Upper lobe of right lung (tissue), 1 donor: ENCODE results near the gene MYEOV. TPM values are rescaled to one million over a fixed set of nuclear protein-coding genes. Genes with fewer than 3 reads are reported as not detected.

Source experiments
- ATAC-seq: fragments of 200-7000 bp; cut with Tn5 transposase; one replicate; pipeline ENCODE4 v1.9.1; 2020; ENCODE audit warnings: mild to moderate bottlenecking, moderate library complexity
- DNase-seq: peaks from one replicate; pipeline ENCODE4 v3.0.0-alpha.2; 2020
- H3K27ac ChIP-seq: fragments of 200-600 bp; one replicate; pipeline ENCODE4 v1.8.0; 2022
- H3K27me3 ChIP-seq: fragments of 200-600 bp; one replicate; pipeline ENCODE4 v1.8.0; 2022; ENCODE audit warnings: mild to moderate bottlenecking
- H3K36me3 ChIP-seq: fragments of 200-600 bp; one replicate; pipeline ENCODE4 v1.8.0; 2022
- H3K4me1 ChIP-seq: fragments of 200-600 bp; one replicate; pipeline ENCODE4 v1.8.0; 2022
- H3K4me3 ChIP-seq: fragments of 200-600 bp; one replicate; pipeline ENCODE4 v1.8.0; 2022; ENCODE audit warnings: mild to moderate bottlenecking
- H3K9me3 ChIP-seq: fragments of 200-600 bp; one replicate; pipeline ENCODE4 v1.8.0; 2022
- intact Hi-C: fragments of 100-400 bp; cut with DNase I; formaldehyde crosslinking; loops from one replicate; pipeline ENCODE4 v1.11.0; 2022
- total RNA-seq: library from RNA; stranded (reverse); fragmentation: NEBNext Ultra II Directional; extraction: Animal tissue kit (Norgen Biotek cat#: 25700); gene quantifications from one replicate; pipeline ENCODE4 v1.2.1, GENCODE V29; 2021
- TF ChIP-seq, protein P1 (sequence below): fragments of 200-600 bp; IDR thresholded peaks from one replicate; pipeline ENCODE4 v1.8.0; 2022; ENCODE audit warnings: antibody characterized with exemption
- donor health status: DM: no; HTN: yes; CAD: no; lungs with severe emphysema.

The MYEOV gene
- total RNA-seq, 1 donor from 2014 or later = 0.23 TPM

DNA sequence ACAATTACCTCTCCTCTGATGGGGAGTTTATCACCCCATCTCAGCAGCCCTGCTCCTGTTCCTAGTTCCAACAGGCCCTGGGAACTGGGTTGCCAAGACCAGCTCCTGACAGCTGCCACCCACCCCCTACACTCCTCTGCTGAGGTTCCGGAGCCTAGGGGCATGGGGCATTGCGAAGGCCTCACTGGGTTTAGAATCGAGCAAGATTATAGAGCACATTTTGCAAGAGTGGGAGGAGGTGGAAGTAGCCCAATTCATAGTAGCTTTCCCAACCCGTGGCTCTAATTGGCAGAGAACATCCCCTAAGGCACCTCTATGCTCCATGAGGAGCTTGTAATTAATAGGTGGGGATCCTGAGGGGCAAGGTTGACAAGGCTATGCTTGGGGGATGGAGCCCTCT is 23.0 kb downstream of the MYEOV start:
- no peak overlapping the region for H3K27ac ChIP-seq
- intact Hi-C loops = no loop called here
- H3K9me3 ChIP-seq = no peaks in the 10 kb centered on the region

GRCh38 chr11:69317401-69318092 is 23.6 kb downstream of the MYEOV start:
- intact Hi-C loops = no loop called here
- H3K4me1 ChIP-seq = peaks cover 8% of the 10 kb centered on the region
- H3K36me3 ChIP-seq = no peaks in the 10 kb centered on the region
- no peak overlapping the region for H3K27ac ChIP-seq
- TF ChIP-seq, protein P1, sequence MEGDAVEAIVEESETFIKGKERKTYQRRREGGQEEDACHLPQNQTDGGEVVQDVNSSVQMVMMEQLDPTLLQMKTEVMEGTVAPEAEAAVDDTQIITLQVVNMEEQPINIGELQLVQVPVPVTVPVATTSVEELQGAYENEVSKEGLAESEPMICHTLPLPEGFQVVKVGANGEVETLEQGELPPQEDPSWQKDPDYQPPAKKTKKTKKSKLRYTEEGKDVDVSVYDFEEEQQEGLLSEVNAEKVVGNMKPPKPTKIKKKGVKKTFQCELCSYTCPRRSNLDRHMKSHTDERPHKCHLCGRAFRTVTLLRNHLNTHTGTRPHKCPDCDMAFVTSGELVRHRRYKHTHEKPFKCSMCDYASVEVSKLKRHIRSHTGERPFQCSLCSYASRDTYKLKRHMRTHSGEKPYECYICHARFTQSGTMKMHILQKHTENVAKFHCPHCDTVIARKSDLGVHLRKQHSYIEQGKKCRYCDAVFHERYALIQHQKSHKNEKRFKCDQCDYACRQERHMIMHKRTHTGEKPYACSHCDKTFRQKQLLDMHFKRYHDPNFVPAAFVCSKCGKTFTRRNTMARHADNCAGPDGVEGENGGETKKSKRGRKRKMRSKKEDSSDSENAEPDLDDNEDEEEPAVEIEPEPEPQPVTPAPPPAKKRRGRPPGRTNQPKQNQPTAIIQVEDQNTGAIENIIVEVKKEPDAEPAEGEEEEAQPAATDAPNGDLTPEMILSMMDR = no peak
- no peak for DNase-seq
- ATAC-seq = no peak
- H3K27me3 ChIP-seq = no peaks in the 10 kb centered on the region
- H3K9me3 ChIP-seq = no peaks in the 10 kb centered on the region
- no peak overlapping the region for H3K4me3 ChIP-seq

More for the DNA sequence above, 23.0 kb downstream of the MYEOV start:
- ATAC-seq (no peak), DNase-seq (peak; percentile 36)
- peaks cover 14% of the 10 kb centered on the region for H3K4me1 ChIP-seq
- H3K36me3 ChIP-seq = no peaks in the 10 kb centered on the region
- no peaks in the 10 kb centered on the region for H3K27me3 ChIP-seq
- TF ChIP-seq, protein P1 = no peak
- H3K4me3 ChIP-seq = no peak overlapping the region

DNA sequence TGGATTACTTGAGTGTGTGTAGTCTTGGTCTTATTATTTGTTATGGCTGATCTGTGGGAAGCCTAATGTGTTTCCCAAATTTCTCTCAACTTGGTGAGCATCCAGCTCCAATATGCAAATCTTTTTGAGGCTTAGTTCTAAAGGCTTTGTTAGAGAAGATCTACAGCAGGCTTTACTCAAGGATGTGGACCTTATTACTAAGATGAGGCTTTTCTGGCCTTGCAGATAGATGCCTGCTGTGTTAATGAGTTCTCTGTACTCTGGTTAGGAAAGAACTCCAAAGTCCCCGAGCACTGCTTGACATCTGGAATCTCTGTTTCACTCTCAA is 24.1 kb downstream of the MYEOV start:
- ATAC-seq (no peak), DNase-seq (no peak)
- TF ChIP-seq, protein P1 = no peak
- H3K4me1 ChIP-seq = peaks cover 3% of the 10 kb centered on the region
- intact Hi-C loops = no loop called here
- no peaks in the 10 kb centered on the region for H3K27me3 ChIP-seq
- H3K36me3 ChIP-seq = no peaks in the 10 kb centered on the region
- H3K27ac ChIP-seq = no peak overlapping the region
- no peak overlapping the region for H3K4me3 ChIP-seq
- no peaks in the 10 kb centered on the region for H3K9me3 ChIP-seq

DNA sequence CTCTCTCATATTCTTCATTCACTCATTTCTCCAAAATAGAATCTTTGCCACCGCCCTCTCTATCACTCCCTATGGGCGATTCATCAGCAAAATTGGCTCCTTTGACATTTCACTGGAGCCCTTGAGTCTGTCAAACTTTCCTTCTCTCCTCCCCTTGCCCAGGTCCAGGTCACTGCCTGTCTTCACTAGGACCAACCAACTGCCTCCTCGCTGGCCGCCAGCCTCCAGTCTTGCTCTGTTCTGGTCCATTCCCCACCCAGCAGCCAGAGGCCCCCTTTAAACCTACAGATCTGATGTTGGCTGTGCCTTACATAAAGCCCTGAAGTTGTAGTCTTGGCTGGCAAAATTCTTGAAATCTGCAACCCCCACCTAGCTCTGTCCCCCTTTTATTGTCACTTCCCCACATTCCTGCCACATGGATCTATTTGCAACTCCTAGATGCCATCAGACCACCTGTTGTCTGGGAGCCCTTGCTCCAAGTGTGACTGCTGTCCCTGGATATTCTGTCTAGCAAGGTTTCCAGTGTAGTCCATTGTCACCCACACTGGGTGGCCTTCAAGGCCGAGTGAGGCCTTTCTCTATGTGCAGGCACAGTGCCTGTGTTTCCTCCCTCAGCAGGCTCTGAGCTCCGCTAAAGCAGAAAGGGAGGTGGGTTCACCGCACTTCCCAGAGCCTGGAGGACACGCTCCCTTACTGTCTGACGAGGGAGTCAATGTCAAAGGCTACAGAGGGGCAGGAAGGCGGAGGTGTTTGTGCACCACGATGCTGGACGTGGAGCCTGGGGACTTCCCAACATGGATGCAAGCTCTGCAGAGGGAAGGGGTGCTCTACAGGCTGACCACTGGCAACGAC is 25.5 kb downstream of the MYEOV start:
- DNase-seq = peak; percentile 29
- Histone ChIP-seq H3K4me1 (no peaks in the 10 kb centered on the region), H3K27me3 (no peaks in the 10 kb centered on the region), H3K36me3 (no peaks in the 10 kb centered on the region), H3K4me3 (no peak overlapping the region), H3K27ac (no peak overlapping the region), H3K9me3 (no peaks in the 10 kb centered on the region)
- TF ChIP-seq, protein P1 = no peak
- ATAC-seq = no peak
- intact Hi-C loops = no loop called here

GRCh38 chr11:69320326-69320725 is 26.4 kb downstream of the MYEOV start:
- no peaks in the 10 kb centered on the region for H3K4me1 ChIP-seq
- DNase-seq = peak; percentile 40

More at GRCh38 chr11:69320326-69320725, 26.4 kb downstream of the MYEOV start:
- Histone ChIP-seq H3K4me3 (no peak overlapping the region), H3K36me3 (no peaks in the 10 kb centered on the region), H3K9me3 (no peaks in the 10 kb centered on the region), H3K27me3 (no peaks in the 10 kb centered on the region), H3K27ac (no peak overlapping the region)
- no peak for ATAC-seq
- TF ChIP-seq, protein P1 = no peak
- intact Hi-C loops = no loop called here
